HEK293 (cell line): ENCODE measurements around the gene ENTREP1.

Experiments
- HIC1 ChIP-seq: fragments of 450-650 bp; formaldehyde crosslinking; IDR thresholded peaks from 2 replicates; pipeline ENCODE4 v1.5.1; 2016; ENCODE audit warnings: missing biosample characterization, missing genetic modification characterization
- HOXA7 ChIP-seq: sonication (generic); formaldehyde crosslinking; IDR thresholded peaks from 2 replicates; pipeline ENCODE4 v1.8.1; 2022; ENCODE audit warnings: missing genetic modification reagents, borderline replicate concordance
- HOXC10 ChIP-seq: sonication (generic); formaldehyde crosslinking; IDR thresholded peaks from 2 replicates; pipeline ENCODE4 v1.8.1; 2023; ENCODE audit warnings: mild to moderate bottlenecking, missing genetic modification reagents
- KLF8 ChIP-seq: fragments of 450-650 bp; formaldehyde crosslinking; IDR thresholded peaks from 2 replicates; pipeline ENCODE4 v1.5.1; 2016; ENCODE audit warnings: missing biosample characterization, missing genetic modification characterization
- KLF9 ChIP-seq: fragments of 450-650 bp; formaldehyde crosslinking; IDR thresholded peaks from 2 replicates; pipeline ENCODE4 v1.5.1; 2016; ENCODE audit warnings: missing biosample characterization, missing genetic modification characterization, low read depth
- SALL2 ChIP-seq: fragments of 450-650 bp; formaldehyde crosslinking; IDR thresholded peaks from 2 replicates; pipeline ENCODE4 v1.5.0; 2017; ENCODE audit warnings: missing biosample characterization, mild to moderate bottlenecking, missing genetic modification characterization, borderline replicate concordance
- YY1 ChIP-seq: fragments of 450-650 bp; formaldehyde crosslinking; IDR thresholded peaks from 2 replicates; pipeline ENCODE4 v1.5.1; 2018; ENCODE audit warnings: missing biosample characterization, missing genetic modification characterization
- ZBTB11 ChIP-seq: fragments of 450-650 bp; formaldehyde crosslinking; conservative IDR thresholded peaks from 2 replicates; pipeline ENCODE4 v1.5.1; 2016; ENCODE audit warnings: low read depth, missing biosample characterization, missing genetic modification characterization
- ZFHX2 ChIP-seq: fragments of 450-650 bp; formaldehyde crosslinking; conservative IDR thresholded peaks from 2 replicates; pipeline ENCODE4 v1.5.1; 2016; ENCODE audit warnings: missing biosample characterization, missing genetic modification characterization
- ZIC2 ChIP-seq: fragments of 450-650 bp; formaldehyde crosslinking; IDR thresholded peaks from 2 replicates; pipeline ENCODE4 v1.5.1; 2016; ENCODE audit warnings: missing biosample characterization, missing genetic modification characterization
- ZNF114 ChIP-seq: fragments of 450-650 bp; formaldehyde crosslinking; IDR thresholded peaks from 2 replicates; pipeline ENCODE4 v1.5.0; 2017; ENCODE audit warnings: missing biosample characterization, missing genetic modification characterization
- ZNF202 ChIP-seq: fragments of 450-650 bp; formaldehyde crosslinking; IDR thresholded peaks from 2 replicates; pipeline ENCODE4 v1.5.1; 2016; ENCODE audit warnings: missing biosample characterization, missing genetic modification characterization, borderline replicate concordance
- ZNF223 ChIP-seq: fragments of 450-650 bp; formaldehyde crosslinking; IDR thresholded peaks from 2 replicates; pipeline ENCODE4 v1.5.1; 2016; ENCODE audit warnings: missing biosample characterization, missing genetic modification characterization
- ZNF302 ChIP-seq: fragments of 450-650 bp; formaldehyde crosslinking; IDR thresholded peaks from 2 replicates; pipeline ENCODE4 v1.5.1; 2016; ENCODE audit warnings: missing biosample characterization, missing genetic modification characterization, low read depth
- ZNF423 ChIP-seq: fragments of 450-650 bp; formaldehyde crosslinking; IDR thresholded peaks from 2 replicates; pipeline ENCODE4 v1.5.1; 2016; ENCODE audit warnings: missing biosample characterization, missing genetic modification characterization
- ZNF473 ChIP-seq: fragments of 450-650 bp; formaldehyde crosslinking; IDR thresholded peaks from 2 replicates; pipeline ENCODE4 v1.5.1; 2017; ENCODE audit warnings: missing biosample characterization, missing genetic modification characterization
- ZNF501 ChIP-seq: fragments of 450-650 bp; formaldehyde crosslinking; IDR thresholded peaks from 2 replicates; pipeline ENCODE4 v1.5.1; 2016; ENCODE audit warnings: missing biosample characterization, missing genetic modification characterization
- ZNF76 ChIP-seq: fragments of 450-650 bp; formaldehyde crosslinking; IDR thresholded peaks from 2 replicates; pipeline ENCODE4; 2016; ENCODE audit warnings: low read depth, missing biosample characterization, missing genetic modification characterization, borderline replicate concordance
- ZNF785 ChIP-seq: fragments of 450-650 bp; formaldehyde crosslinking; IDR thresholded peaks from 2 replicates; pipeline ENCODE4 v1.5.1; 2016; ENCODE audit warnings: missing biosample characterization, missing genetic modification characterization
- TF ChIP-seq, protein P1 (sequence below): fragments of 450-650 bp; formaldehyde crosslinking; IDR thresholded peaks from 2 replicates; pipeline ENCODE4 v1.5.1; 2016; ENCODE audit warnings: missing biosample characterization, missing genetic modification characterization, low read depth
- TF ChIP-seq, protein P2 (sequence below): fragments of 450-650 bp; formaldehyde crosslinking; IDR thresholded peaks from 2 replicates; pipeline ENCODE4 v1.5.1; 2016; ENCODE audit warnings: missing biosample characterization, missing genetic modification characterization
- TF ChIP-seq, protein P3 (sequence below): fragments of 450-650 bp; formaldehyde crosslinking; IDR thresholded peaks from 2 replicates; pipeline ENCODE4 v1.5.1; 2016; ENCODE audit warnings: missing biosample characterization, missing genetic modification characterization
- TF ChIP-seq, protein P4 (sequence below): fragments of 450-650 bp; formaldehyde crosslinking; IDR thresholded peaks from 2 replicates; pipeline ENCODE4 v1.5.1; 2016; ENCODE audit warnings: missing biosample characterization, missing genetic modification characterization
- TF ChIP-seq, protein P5 (sequence below): fragments of 450-650 bp; formaldehyde crosslinking; optimal IDR thresholded peaks from 2 replicates; pipeline ENCODE3; 2016; ENCODE audit warnings: missing biosample characterization, mild to moderate bottlenecking, missing genetic modification characterization

The ENTREP1 gene

GRCh38 chr9:69324549-69325401 is at the start of gene ENTREP1 (continued):
- TF ChIP-seq, protein P1, sequence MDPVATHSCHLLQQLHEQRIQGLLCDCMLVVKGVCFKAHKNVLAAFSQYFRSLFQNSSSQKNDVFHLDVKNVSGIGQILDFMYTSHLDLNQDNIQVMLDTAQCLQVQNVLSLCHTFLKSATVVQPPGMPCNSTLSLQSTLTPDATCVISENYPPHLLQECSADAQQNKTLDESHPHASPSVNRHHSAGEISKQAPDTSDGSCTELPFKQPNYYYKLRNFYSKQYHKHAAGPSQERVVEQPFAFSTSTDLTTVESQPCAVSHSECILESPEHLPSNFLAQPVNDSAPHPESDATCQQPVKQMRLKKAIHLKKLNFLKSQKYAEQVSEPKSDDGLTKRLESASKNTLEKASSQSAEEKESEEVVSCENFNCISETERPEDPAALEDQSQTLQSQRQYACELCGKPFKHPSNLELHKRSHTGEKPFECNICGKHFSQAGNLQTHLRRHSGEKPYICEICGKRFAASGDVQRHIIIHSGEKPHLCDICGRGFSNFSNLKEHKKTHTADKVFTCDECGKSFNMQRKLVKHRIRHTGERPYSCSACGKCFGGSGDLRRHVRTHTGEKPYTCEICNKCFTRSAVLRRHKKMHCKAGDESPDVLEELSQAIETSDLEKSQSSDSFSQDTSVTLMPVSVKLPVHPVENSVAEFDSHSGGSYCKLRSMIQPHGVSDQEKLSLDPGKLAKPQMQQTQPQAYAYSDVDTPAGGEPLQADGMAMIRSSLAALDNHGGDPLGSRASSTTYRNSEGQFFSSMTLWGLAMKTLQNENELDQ (tag by site-specific recombination): no peak
- TF ChIP-seq ZBTB11 (tag by site-specific recombination): peak; percentile 17; the same call in 1 of the 2 replicates
- no peak for TF ChIP-seq SALL2 (tag by site-specific recombination)
- no peak for TF ChIP-seq HOXA7 (CRISPR knock-in tag)
- peak; percentile 69 for TF ChIP-seq KLF9 (tag by site-specific recombination)
- no peak for TF ChIP-seq ZNF785 (tag by site-specific recombination)
- TF ChIP-seq KLF8 (tag by site-specific recombination): peak; percentile 64; the same call in 1 of the 2 replicates
- peak; percentile 83 for TF ChIP-seq ZFHX2 (tag by site-specific recombination)
- no peak for TF ChIP-seq ZNF223 (tag by site-specific recombination)
- TF ChIP-seq, protein P2, sequence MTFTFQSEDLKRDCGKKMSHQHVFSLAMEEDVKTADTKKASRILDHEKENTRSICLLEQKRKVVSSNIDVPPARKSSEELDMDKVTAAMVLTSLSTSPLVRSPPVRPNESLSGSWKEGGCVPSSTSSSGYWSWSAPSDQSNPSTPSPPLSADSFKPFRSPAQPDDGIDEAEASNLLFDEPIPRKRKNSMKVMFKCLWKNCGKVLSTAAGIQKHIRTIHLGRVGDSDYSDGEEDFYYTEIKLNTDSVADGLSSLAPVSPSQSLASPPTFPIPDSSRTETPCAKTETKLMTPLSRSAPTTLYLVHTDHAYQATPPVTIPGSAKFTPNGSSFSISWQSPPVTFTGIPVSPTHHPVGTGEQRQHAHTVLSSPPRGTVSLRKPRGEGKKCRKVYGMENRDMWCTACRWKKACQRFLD: no peak
- TF ChIP-seq ZNF302: no peak
- TF ChIP-seq, protein P3, sequence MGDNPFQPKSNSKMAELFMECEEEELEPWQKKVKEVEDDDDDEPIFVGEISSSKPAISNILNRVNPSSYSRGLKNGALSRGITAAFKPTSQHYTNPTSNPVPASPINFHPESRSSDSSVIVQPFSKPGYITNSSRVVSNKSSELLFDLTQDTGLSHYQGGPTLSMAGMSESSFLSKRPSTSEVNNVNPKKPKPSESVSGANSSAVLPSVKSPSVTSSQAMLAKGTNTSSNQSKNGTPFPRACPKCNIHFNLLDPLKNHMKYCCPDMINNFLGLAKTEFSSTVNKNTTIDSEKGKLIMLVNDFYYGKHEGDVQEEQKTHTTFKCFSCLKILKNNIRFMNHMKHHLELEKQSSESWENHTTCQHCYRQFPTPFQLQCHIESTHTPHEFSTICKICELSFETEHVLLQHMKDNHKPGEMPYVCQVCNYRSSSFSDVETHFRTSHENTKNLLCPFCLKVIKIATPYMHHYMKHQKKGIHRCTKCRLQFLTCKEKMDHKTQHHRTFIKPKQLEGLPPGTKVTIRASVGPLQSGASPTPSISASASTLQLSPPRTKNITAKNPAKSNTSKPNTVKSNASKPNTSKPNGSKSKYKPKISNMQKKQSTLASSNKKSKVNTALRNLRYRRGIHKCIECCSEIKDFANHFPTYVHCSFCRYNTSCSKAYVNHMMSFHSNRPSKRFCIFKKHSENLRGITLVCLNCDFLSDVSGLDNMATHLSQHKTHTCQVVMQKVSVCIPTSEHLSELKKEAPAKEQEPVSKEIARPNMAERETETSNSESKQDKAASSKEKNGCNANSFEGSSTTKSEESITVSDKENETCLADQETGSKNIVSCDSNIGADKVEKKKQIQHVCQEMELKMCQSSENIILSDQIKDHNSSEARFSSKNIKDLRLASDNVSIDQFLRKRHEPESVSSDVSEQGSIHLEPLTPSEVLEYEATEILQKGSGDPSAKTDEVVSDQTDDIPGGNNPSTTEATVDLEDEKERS (tag by site-specific recombination): no peak
- peak; percentile 36; the same call in 1 of the 2 replicates for TF ChIP-seq HIC1 (tag by site-specific recombination)
- TF ChIP-seq YY1 (tag by site-specific recombination): no peak
- TF ChIP-seq, protein P4, sequence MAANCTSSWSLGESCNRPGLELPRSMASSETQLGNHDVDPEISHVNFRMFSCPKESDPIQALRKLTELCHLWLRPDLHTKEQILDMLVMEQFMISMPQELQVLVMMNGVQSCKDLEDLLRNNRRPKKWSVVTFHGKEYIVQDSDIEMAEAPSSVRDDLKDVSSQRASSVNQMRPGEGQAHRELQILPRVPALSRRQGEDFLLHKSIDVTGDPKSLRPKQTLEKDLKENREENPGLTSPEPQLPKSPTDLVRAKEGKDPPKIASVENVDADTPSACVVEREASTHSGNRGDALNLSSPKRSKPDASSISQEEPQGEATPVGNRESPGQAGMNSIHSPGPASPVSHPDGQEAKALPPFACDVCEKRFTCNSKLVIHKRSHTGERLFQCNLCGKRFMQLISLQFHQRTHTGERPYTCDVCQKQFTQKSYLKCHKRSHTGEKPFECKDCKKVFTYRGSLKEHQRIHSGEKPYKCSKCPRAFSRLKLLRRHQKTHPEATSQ (tag by site-specific recombination): no peak
- TF ChIP-seq ZIC2 (tag by site-specific recombination): peak; percentile 81
- TF ChIP-seq ZNF202 (tag by site-specific recombination): no peak
- peak; percentile 71 for TF ChIP-seq ZNF423
- TF ChIP-seq ZNF473 (tag by site-specific recombination): no peak
- TF ChIP-seq HOXC10 (CRISPR knock-in tag): no peak
- TF ChIP-seq ZNF76 (tag by site-specific recombination): peak; percentile 65; the same call in 1 of the 2 replicates
- TF ChIP-seq ZNF114: no peak
- no peak for TF ChIP-seq ZNF501
- TF ChIP-seq, protein P5, sequence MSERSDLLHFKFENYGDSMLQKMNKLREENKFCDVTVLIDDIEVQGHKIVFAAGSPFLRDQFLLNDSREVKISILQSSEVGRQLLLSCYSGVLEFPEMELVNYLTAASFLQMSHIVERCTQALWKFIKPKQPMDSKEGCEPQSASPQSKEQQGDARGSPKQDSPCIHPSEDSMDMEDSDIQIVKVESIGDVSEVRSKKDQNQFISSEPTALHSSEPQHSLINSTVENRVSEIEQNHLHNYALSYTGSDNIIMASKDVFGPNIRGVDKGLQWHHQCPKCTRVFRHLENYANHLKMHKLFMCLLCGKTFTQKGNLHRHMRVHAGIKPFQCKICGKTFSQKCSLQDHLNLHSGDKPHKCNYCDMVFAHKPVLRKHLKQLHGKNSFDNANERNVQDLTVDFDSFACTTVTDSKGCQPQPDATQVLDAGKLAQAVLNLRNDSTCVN: peak; percentile 79
